ENCODE measurements around the gene CPNE2. TPM values are rescaled to one million over a fixed set of nuclear protein-coding genes. Genes with fewer than 3 reads are reported as not detected.
A peak's percentile ranks its signal among the peaks of the same experiment; 100 is the strongest.

CPNE2 gene
- total RNA-seq, 1 donor from 2014 or later: 13.7 TPM

GRCh38 chr16:57102888-57103851 lies 10.8 kb downstream of the CPNE2 start:
- TF ChIP-seq CTCF (IDR thresholded peaks at IDR 0.05; ENCODE audit: borderline replicate concordance): no peak
- H3K9me3 ChIP-seq (replicated peaks): no peaks in the 10 kb centered on the region
- H3K27ac ChIP-seq (replicated peaks): no peak overlapping the region
- no peak for DNase-seq
- no peaks in the 10 kb centered on the region for H3K36me3 ChIP-seq
- peaks cover 39% of the 10 kb centered on the region for H3K4me1 ChIP-seq
- no peak overlapping the region for H3K4me3 ChIP-seq
- intact Hi-C loops (cut with micrococcal nuclease): no loop called here
- no peaks in the 10 kb centered on the region for H3K27me3 ChIP-seq (ENCODE audit: low read depth)

GRCh38 chr16:57104706-57105105 lies 12.3 kb downstream of the CPNE2 start:
- Histone ChIP-seq H3K9me3 (replicated peaks) (no peaks in the 10 kb centered on the region), H3K36me3 (no peaks in the 10 kb centered on the region), H3K27ac (replicated peaks) (no peak overlapping the region), H3K4me1 (peaks cover 33% of the 10 kb centered on the region), H3K27me3 (ENCODE audit: low read depth) (no peaks in the 10 kb centered on the region), H3K4me3 (no peak overlapping the region)
- no peak for DNase-seq
- TF ChIP-seq CTCF (IDR thresholded peaks at IDR 0.05; ENCODE audit: borderline replicate concordance): no peak
- intact Hi-C loops (cut with micrococcal nuclease): no loop called here

- no peak for DNase-seq
- H3K27me3 ChIP-seq (ENCODE audit: low read depth): no peaks in the 10 kb centered on the region
- H3K27ac ChIP-seq (replicated peaks): no peak overlapping the region
- H3K36me3 ChIP-seq: no peaks in the 10 kb centered on the region
- intact Hi-C loops (cut with micrococcal nuclease): no loop called here
- peaks cover 33% of the 10 kb centered on the region for H3K4me1 ChIP-seq
- no peak for TF ChIP-seq CTCF (IDR thresholded peaks at IDR 0.05; ENCODE audit: borderline replicate concordance)
- H3K9me3 ChIP-seq (replicated peaks): no peaks in the 10 kb centered on the region
- H3K4me3 ChIP-seq: no peak overlapping the region
Measured at GRCh38 chr16:57105184-57105583, 12.8 kb downstream of the CPNE2 start.

GRCh38 chr16:57106767-57107166 lies 14.4 kb downstream of the CPNE2 start:
- peak; percentile 51 for DNase-seq
- no peak for TF ChIP-seq CTCF (IDR thresholded peaks at IDR 0.05; ENCODE audit: borderline replicate concordance)
- peaks cover 33% of the 10 kb centered on the region for H3K4me1 ChIP-seq
- no peaks in the 10 kb centered on the region for H3K9me3 ChIP-seq (replicated peaks)
- no peaks in the 10 kb centered on the region for H3K36me3 ChIP-seq
- peak overlapping the region; percentile 23 for H3K27ac ChIP-seq (replicated peaks)
- intact Hi-C loops (cut with micrococcal nuclease): no loop called here
- no peaks in the 10 kb centered on the region for H3K27me3 ChIP-seq (ENCODE audit: low read depth)
- H3K4me3 ChIP-seq: no peak overlapping the region

- intact Hi-C loops (cut with micrococcal nuclease): no loop called here
- Histone ChIP-seq H3K27me3 (ENCODE audit: low read depth) (no peaks in the 10 kb centered on the region), H3K27ac (replicated peaks) (peak overlapping the region; percentile 3), H3K4me3 (no peak overlapping the region), H3K9me3 (replicated peaks) (no peaks in the 10 kb centered on the region), H3K36me3 (no peaks in the 10 kb centered on the region), H3K4me1 (peaks cover 39% of the 10 kb centered on the region)
- DNase-seq: no peak
- no peak for TF ChIP-seq CTCF (IDR thresholded peaks at IDR 0.05; ENCODE audit: borderline replicate concordance)
Measured at GRCh38 chr16:57107321-57107922, 15.0 kb downstream of the CPNE2 start.
